Measurements from ENCODE around the gene NBEA. TPM values are rescaled to one million over a fixed set of nuclear protein-coding genes. Genes with fewer than 3 reads are reported as not detected.

Gene NBEA
- total RNA-seq, 1 experiment from 2014 or later, result 4.4 TPM

DNA sequence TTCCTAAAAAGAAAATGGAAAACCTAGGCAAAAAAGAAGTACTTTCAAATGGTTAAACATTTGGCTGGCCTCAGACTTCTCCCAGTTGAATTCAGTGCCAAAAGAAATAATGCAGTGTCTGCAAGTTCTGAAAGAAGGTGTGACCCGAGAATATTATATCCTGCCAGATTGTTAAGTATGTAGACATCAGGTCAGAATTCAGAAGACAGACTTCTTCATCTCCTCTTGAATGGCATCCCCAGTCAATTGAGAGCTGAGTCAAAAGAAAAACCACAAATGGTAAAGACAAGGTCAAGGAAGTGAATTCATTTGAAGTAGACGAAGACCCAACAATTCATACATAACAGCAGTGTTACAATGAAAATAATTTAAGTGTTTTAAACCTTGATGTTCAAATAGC is 194.5 kb downstream of the NBEA start:
- H3K79me2 ChIP-seq (ENCODE audit: low read length), result no peaks in the 10 kb centered on the region

DNA sequence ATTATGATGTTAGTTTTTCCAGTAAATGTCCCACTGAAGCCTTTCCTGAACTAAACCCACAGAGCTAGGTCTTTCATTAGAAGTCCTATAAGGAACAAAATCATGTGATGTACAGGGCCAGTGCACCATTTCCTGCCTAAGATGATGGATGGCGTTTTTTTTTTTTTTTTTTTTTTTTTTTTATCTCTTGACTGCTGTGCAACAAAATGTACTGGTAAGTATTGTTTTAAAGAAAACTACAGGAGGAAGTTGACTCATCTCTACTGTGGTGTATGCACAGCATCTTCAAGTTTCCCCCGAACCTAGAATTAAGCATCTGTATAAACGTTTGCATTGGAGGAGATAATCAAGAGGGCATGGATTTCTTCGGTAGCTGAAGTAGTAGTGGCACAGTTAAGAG is 197.5 kb downstream of the NBEA start:
- Histone ChIP-seq H3K4me1 (ENCODE audit: insufficient read depth, low read length) (no peaks in the 10 kb centered on the region), H3K27ac (ENCODE audit: low read length) (no peak overlapping the region), H3K79me2 (ENCODE audit: low read length) (no peaks in the 10 kb centered on the region), H3K9me2 (replicated peaks; ENCODE audit: low read length) (no peaks in the 10 kb centered on the region), H2AFZ (ENCODE audit: low read length) (no peak overlapping the region), H3K4me2 (ENCODE audit: low read length) (no peak overlapping the region), H3F3A (ENCODE audit: low read length, unreplicated experiment) (no peaks in the 10 kb centered on the region), H3K9me3 (ENCODE audit: low read length) (no peaks in the 10 kb centered on the region), H3K27me3 (ENCODE audit: low read length) (no peaks in the 10 kb centered on the region), H3K36me3 (ENCODE audit: low read depth, low read length) (no peaks in the 10 kb centered on the region), H4K20me1 (ENCODE audit: low read length) (no peaks in the 10 kb centered on the region), H3K4me3 (ENCODE audit: low read length) (no peak overlapping the region), H3K9ac (ENCODE audit: low read length) (no peak overlapping the region)
- TF ChIP-seq EZH2phosphoT487 (IDR thresholded peaks at IDR 0.05; ENCODE audit: borderline replicate concordance, low read length), result no peak
- TF ChIP-seq, protein P1, sequence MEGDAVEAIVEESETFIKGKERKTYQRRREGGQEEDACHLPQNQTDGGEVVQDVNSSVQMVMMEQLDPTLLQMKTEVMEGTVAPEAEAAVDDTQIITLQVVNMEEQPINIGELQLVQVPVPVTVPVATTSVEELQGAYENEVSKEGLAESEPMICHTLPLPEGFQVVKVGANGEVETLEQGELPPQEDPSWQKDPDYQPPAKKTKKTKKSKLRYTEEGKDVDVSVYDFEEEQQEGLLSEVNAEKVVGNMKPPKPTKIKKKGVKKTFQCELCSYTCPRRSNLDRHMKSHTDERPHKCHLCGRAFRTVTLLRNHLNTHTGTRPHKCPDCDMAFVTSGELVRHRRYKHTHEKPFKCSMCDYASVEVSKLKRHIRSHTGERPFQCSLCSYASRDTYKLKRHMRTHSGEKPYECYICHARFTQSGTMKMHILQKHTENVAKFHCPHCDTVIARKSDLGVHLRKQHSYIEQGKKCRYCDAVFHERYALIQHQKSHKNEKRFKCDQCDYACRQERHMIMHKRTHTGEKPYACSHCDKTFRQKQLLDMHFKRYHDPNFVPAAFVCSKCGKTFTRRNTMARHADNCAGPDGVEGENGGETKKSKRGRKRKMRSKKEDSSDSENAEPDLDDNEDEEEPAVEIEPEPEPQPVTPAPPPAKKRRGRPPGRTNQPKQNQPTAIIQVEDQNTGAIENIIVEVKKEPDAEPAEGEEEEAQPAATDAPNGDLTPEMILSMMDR (conservative IDR thresholded peaks at IDR 0.05; ENCODE audit: low read depth, low read length), result no peak
- intact Hi-C loops (cut with micrococcal nuclease), result no loop called here
- CTCF ChIA-PET, result no interaction called here
- DNase-seq, result peak; percentile 5
- POLR2A ChIA-PET (ENCODE audit: unreplicated experiment), result no interaction called here
- BruUV-seq (replicated peaks), result no TSS peak
- peak; percentile 61 for ATAC-seq

More for the DNA sequence above, 194.5 kb downstream of the NBEA start:
- intact Hi-C loops (cut with micrococcal nuclease), result no loop called here
- no peak for ATAC-seq
- H3K36me3 ChIP-seq (ENCODE audit: low read depth, low read length), result no peaks in the 10 kb centered on the region
- no TSS peak for BruUV-seq (replicated peaks)
- H3K4me1 ChIP-seq (ENCODE audit: insufficient read depth, low read length), result no peaks in the 10 kb centered on the region
- H3K27me3 ChIP-seq (ENCODE audit: low read length), result no peaks in the 10 kb centered on the region
- no peak overlapping the region for H3K4me2 ChIP-seq (ENCODE audit: low read length)
- no peak for DNase-seq
- no peak overlapping the region for H3K27ac ChIP-seq (ENCODE audit: low read length)
- H2AFZ ChIP-seq (ENCODE audit: low read length), result no peak overlapping the region
- no peaks in the 10 kb centered on the region for H3K9me2 ChIP-seq (replicated peaks; ENCODE audit: low read length)
- ChIA-PET POLR2A (ENCODE audit: unreplicated experiment) (no interaction called here), CTCF (no interaction called here)
- H3K9me3 ChIP-seq (ENCODE audit: low read length), result no peaks in the 10 kb centered on the region
- TF ChIP-seq EZH2 (IDR thresholded peaks at IDR 0.05; ENCODE audit: low read length, unreplicated experiment) (no peak), EZH2phosphoT487 (IDR thresholded peaks at IDR 0.05; ENCODE audit: borderline replicate concordance, low read length) (no peak)
- TF ChIP-seq, protein P1 (conservative IDR thresholded peaks at IDR 0.05; ENCODE audit: low read depth, low read length), result no peak
- H3K4me3 ChIP-seq (ENCODE audit: low read length), result no peak overlapping the region
- no peak overlapping the region for H3K9ac ChIP-seq (ENCODE audit: low read length)
- H3F3A ChIP-seq (ENCODE audit: low read length, unreplicated experiment), result no peaks in the 10 kb centered on the region
- H4K20me1 ChIP-seq (ENCODE audit: low read length), result no peaks in the 10 kb centered on the region

DNA sequence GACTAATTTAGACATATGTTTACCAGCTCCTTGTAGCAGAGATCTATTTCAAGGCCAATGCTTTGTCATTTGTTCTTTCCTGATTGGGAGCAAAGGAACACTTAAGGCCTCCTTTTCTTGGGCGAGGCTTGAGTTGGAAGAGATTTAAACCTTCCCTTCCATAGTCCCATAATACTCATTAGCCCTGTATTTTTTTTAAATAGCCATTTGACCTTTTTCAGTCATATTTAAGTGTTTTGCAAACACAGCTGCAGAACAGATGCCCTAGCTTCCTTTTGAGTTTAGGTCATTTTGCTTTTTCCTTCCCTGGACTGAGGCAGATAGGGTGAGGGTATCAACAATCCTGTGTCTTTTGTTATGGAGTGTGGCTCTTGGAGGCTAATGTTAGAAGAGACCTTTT is 198.3 kb downstream of the NBEA start:
- Histone ChIP-seq H4K20me1 (ENCODE audit: low read length) (no peaks in the 10 kb centered on the region), H3F3A (ENCODE audit: low read length, unreplicated experiment) (no peaks in the 10 kb centered on the region), H2AFZ (ENCODE audit: low read length) (no peak overlapping the region), H3K9me2 (replicated peaks; ENCODE audit: low read length) (no peaks in the 10 kb centered on the region), H3K27me3 (ENCODE audit: low read length) (no peaks in the 10 kb centered on the region), H3K4me3 (ENCODE audit: low read length) (no peak overlapping the region), H3K9ac (ENCODE audit: low read length) (no peak overlapping the region), H3K4me1 (ENCODE audit: insufficient read depth, low read length) (no peaks in the 10 kb centered on the region), H3K4me2 (ENCODE audit: low read length) (no peak overlapping the region), H3K27ac (ENCODE audit: low read length) (no peak overlapping the region), H3K79me2 (ENCODE audit: low read length) (no peaks in the 10 kb centered on the region), H3K36me3 (ENCODE audit: low read depth, low read length) (no peaks in the 10 kb centered on the region), H3K9me3 (ENCODE audit: low read length) (no peaks in the 10 kb centered on the region)
- intact Hi-C loops (cut with micrococcal nuclease), result no loop called here
- ChIA-PET POLR2A (ENCODE audit: unreplicated experiment) (no interaction called here), CTCF (no interaction called here)
- DNase-seq (no peak), ATAC-seq (no peak)
- TF ChIP-seq, protein P1 (conservative IDR thresholded peaks at IDR 0.05; ENCODE audit: low read depth, low read length), result no peak
- no peak for TF ChIP-seq EZH2phosphoT487 (IDR thresholded peaks at IDR 0.05; ENCODE audit: borderline replicate concordance, low read length)
- TF ChIP-seq EZH2 (IDR thresholded peaks at IDR 0.05; ENCODE audit: low read length, unreplicated experiment), result no peak
- no TSS peak for BruUV-seq (replicated peaks)
